ENCODE measurements around the gene CDH12.
"Not testable (repeated sequence)": the region's sequence is repeated elsewhere in the genome, so short reads cannot be mapped to it uniquely, and the experiment has no call there.

- TF ChIP-seq CTCF, POLR2A (IDR thresholded peaks at IDR 0.05): not testable (repeated sequence)
Measured at GRCh38 chr5:22154779-22155178, 698.4 kb downstream of the CDH12 start.

Measured in suprapubic skin (tissue), 3 donors.